ENCODE measurements around the gene KIF23.

- TF ChIP-seq CTCF (IDR thresholded peaks at IDR 0.05) (no peak), POLR2AphosphoS5 (IDR thresholded peaks at IDR 0.05) (no peak), POLR2A (IDR thresholded peaks at IDR 0.05) (no peak), EP300 (IDR thresholded peaks at IDR 0.05; ENCODE audit: low read depth) (no peak)
These were observed 1.9 kb upstream of the KIF23 start for GRCh38 chr15:69412274-69412673.

Measured in transverse colon (tissue), 4 donors.